Measurements from ENCODE around the gene SELENOO.

DNA sequence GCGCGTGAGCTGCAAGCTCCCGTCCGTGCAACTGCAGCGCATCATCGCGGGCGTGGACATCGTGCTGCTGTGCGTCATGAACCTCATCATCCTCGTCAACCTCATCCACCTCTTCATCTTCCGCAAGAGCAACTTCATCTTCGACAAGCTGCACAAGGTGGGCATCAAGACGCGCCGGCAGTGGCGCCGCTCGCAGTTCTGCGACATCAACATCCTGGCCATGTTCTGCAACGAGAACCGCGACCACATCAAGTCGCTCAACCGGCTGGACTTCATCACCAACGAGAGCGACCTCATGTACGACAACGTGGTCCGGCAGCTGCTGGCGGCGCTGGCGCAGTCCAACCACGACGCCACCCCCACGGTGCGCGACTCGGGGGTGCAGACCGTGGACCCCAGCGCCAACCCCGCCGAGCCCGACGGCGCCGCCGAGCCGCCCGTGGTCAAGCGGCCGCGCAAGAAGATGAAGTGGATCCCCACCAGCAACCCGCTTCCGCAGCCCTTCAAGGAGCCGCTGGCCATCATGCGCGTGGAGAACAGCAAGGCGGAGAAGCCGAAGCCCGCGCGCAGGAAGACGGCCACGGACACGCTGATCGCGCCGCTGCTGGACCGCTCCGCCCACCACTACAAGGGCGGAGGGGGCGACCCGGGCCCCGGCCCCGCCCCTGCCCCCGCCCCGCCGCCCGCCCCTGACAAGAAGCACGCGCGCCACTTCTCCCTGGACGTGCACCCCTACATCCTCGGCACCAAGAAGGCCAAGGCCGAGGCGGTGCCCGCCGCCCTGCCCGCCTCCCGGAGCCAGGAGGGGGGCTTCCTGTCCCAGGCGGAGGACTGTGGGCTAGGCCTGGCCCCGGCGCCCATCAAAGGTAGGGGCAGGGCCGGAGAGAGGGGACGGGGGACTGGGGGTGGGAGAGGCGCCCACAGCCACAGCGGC, 23.0 kb upstream of the SELENOO start:
- TF ChIP-seq, protein P1, sequence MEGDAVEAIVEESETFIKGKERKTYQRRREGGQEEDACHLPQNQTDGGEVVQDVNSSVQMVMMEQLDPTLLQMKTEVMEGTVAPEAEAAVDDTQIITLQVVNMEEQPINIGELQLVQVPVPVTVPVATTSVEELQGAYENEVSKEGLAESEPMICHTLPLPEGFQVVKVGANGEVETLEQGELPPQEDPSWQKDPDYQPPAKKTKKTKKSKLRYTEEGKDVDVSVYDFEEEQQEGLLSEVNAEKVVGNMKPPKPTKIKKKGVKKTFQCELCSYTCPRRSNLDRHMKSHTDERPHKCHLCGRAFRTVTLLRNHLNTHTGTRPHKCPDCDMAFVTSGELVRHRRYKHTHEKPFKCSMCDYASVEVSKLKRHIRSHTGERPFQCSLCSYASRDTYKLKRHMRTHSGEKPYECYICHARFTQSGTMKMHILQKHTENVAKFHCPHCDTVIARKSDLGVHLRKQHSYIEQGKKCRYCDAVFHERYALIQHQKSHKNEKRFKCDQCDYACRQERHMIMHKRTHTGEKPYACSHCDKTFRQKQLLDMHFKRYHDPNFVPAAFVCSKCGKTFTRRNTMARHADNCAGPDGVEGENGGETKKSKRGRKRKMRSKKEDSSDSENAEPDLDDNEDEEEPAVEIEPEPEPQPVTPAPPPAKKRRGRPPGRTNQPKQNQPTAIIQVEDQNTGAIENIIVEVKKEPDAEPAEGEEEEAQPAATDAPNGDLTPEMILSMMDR (conservative IDR thresholded peaks at IDR 0.05), result no peak
- no peak for TF ChIP-seq EZH2 (IDR thresholded peaks at IDR 0.05; ENCODE audit: low read depth)

Data from PC-9 (cell line).